Right atrium auricular region (tissue), 2 donors: Measurements from ENCODE around the gene ZCCHC3. TPM values are rescaled to one million over a fixed set of nuclear protein-coding genes. Genes with fewer than 3 reads are reported as not detected.

Experiments used
- DNase-seq: peaks from one replicate; pipeline ENCODE4 v3.0.0-alpha.2; 2019; ENCODE audit warnings: low spot score
- H3K27ac ChIP-seq, 2 donors: fragments of 200-600 bp; sonication (generic); 1 replicate in 1 of 2; 2 replicates in 1 of 2; pipeline ENCODE4 v1.5.1; 2016 to 2019
- H3K27me3 ChIP-seq, 2 donors: fragments of 200-600 bp; sonication (generic); one replicate each; pipeline versions ENCODE4 v1.5.1 to v1.6.0; 2017 to 2019
- H3K36me3 ChIP-seq: fragments of 200-600 bp; sonication (generic); one replicate; pipeline ENCODE4 v1.5.1; 2016
- H3K4me1 ChIP-seq, 2 donors: fragments of 200-600 bp; sonication (generic); one replicate each; pipeline versions ENCODE4 v1.5.1 to v1.6.0; 2017 to 2019
- H3K4me3 ChIP-seq, 2 donors: fragments of 200-600 bp; sonication (generic); 1 replicate in 1 of 2; 2 replicates in 1 of 2; pipeline ENCODE4 v1.5.1; 2017 to 2019; ENCODE audit warnings: mild to moderate bottlenecking in 1 of 2, moderate library complexity in 1 of 2
- H3K9me3 ChIP-seq, 2 donors: fragments of 200-600 bp; sonication (generic); one replicate each; pipeline ENCODE4 v1.5.1; 2019
- CTCF ChIP-seq, 2 donors: fragments of 200-600 bp; sonication (generic); IDR thresholded peaks; one replicate each; pipeline ENCODE4 v1.5.1; 2019; ENCODE audit warnings: antibody characterized with exemption in 2 of 2
- total RNA-seq, 2 donors: library from RNA; depleted of rRNA; stranded (reverse); fragments of >200 nt; gene quantifications; one replicate each; pipeline ENCODE4 v1.1.0, GENCODE V29; 2016

Gene ZCCHC3
- total RNA-seq, 2 donors from 2014 or later, result 10.2 to 14.4 TPM

DNA sequence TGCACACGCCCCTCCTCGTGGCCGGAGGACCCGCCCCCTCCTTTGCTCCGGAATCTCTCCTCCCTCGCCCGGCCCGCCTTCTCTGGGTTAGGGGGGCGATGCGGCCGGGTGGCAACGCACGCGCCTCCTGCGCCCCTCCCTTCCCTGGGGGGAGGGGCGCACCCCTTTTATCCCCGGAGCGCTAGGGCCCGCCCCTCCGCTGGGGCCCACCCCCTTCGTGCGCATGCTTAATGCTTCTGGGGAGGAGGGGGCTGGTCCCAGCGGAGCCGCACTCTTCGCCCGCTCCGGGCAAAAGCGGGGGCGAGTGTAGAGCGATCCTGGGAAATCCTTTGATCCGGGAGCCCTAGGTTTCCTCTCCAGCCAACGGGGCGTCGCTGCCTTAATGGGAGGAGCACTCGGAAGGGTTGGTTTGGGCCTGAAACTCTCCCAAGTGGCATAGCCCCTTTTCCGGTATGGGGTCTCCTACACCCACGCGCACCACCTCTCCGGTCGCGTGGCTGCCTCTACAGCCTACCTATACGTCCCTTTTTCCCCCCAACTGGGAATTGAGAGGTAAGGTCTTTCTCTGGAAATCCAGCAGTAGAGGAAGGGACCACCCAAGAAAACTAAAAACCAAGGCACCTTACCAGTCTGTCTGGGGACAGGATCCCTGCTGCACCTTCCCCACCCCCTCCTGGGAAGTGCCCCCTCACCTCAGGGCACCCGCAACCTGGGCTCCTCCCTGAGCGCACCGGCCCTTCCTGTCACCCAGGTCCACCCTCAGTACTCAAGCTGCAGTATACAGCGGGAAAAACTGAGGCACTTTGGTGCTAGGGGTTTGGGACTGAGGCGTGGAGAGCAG is 30.0 kb downstream of the ZCCHC3 start:
- TF ChIP-seq CTCF (IDR thresholded peaks at IDR 0.05), result no peak
- Histone ChIP-seq H3K36me3 (no peaks in the 10 kb centered on the region), H3K4me1 (peaks cover 0 to 39% of the 10 kb centered on the region in 2 donors), H3K27me3 (no peaks in the 10 kb centered on the region), H3K4me3 (peak overlapping the region; percentile 70 to 73), H3K27ac (peak overlapping the region; percentile 91 to 95), H3K9me3 (no peaks in the 10 kb centered on the region)
- peak; percentile 73 for DNase-seq

DNA sequence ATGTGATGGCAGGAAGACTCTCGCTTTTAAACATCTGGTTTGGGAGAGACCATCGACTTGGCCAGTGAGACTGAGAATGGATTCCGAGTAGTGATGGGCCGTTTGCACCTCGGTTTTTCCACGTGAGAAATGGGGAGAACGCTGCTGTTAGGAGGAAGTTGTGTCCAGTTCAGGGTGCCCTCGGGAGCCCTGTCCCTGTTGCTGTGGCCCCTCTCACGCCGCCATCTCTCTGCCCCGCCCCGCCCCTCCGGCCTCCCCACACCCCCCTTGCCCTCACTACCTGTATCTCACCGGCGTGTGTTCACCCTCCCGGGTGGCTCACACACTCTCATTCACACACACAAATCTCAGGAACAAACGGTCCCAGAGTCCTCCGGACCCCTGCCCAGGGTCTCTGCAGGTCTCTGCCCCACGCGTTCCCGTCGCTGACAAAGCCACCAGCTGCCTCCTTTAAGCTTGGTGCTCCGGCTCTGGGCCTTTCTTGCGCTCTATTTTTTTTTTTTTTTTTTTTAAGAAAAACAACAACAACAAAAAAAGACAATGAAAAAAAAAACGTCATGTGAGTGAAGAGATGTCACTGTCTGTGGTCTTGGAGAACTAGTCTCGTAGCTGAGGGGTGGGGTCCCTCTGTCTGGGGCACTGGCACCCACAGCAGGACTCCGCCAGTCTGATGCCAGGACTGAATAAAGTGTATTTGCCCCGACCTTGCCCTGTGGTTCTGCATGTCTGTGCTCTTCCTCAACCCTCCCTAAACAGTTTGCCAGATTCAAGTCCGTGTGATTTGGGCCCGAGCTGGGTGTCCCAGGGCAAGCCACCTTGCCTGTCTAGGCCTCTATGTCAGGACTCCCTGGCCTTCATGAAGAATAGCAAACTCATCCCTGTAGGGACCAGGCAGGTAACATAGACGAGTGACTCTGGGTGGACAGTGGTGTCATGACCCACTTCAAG is 30.9 kb downstream of the ZCCHC3 start:
- H3K4me1 ChIP-seq, result peaks cover 0 to 39% of the 10 kb centered on the region in 2 donors
- TF ChIP-seq CTCF (IDR thresholded peaks at IDR 0.05), result no peak
- H3K27me3 ChIP-seq, result no peaks in the 10 kb centered on the region
- H3K27ac ChIP-seq, result peak overlapping the region; percentile 91 to 95
- no peaks in the 10 kb centered on the region for H3K36me3 ChIP-seq
- DNase-seq, result no peak
- H3K9me3 ChIP-seq, result no peaks in the 10 kb centered on the region
- peak overlapping the region in 1 of 2 donors; percentile 73 for H3K4me3 ChIP-seq

DNA sequence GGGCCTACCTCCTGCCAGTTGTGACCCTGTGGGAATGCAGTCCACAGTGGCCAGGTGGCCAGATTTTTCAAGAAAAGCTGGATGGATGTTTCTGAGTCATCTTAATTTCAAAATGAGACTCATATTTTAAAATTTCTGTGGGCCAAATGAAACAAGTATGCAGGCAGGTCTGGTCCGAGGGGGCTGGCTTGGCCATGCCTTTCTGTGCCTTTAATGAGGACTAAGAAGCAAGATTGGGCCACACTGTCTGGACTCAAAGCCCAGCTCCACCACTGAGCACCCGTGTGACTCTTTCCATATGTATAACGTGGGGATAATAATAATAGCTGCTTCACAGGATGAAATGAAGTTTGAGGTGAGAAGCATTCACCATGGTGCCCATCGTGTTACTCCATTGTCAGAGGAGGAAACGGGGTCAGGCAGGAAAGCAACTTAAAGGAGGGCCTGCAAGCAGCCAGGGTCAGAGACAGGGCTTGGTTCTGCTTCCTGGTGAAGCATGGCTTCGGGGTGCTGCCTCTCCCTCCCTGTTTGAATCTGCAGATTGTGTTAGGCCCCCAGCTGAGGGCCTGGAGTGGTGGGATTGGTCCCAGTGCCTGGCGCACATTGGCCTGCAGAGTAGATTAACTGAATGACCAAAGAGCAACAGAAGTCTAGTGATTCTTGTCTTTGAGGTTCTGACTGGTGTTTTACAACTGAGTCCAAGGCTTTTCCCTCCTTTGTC is 31.8 kb downstream of the ZCCHC3 start:
- TF ChIP-seq CTCF (IDR thresholded peaks at IDR 0.05), result no peak
- Histone ChIP-seq H3K27ac (peak overlapping the region in 1 of 2 donors; percentile 91), H3K4me3 (no peak overlapping the region), H3K27me3 (no peaks in the 10 kb centered on the region), H3K36me3 (no peaks in the 10 kb centered on the region), H3K9me3 (no peaks in the 10 kb centered on the region), H3K4me1 (peaks cover 0 to 32% of the 10 kb centered on the region in 2 donors)
- DNase-seq, result no peak

DNA sequence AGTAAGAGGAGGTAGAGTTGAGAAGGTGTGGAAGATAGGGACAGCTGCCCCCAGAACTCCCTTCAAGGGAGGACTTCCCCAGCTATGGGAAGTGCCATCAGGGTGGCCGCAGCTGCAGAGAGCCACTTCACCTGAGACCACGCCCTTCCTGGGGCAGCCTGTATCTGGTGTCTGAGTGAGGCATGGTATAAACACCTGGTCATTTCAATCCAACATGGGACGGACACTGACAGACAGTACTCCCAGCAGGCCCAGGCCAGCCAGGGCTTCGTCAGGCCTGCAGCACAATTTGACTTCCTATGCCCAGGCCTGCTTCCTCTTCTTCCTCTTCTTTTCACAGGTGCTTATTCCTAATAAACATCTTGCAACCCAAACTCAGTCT is 32.5 kb downstream of the ZCCHC3 start:
- no peaks in the 10 kb centered on the region for H3K9me3 ChIP-seq
- no peaks in the 10 kb centered on the region for H3K27me3 ChIP-seq
- no peak for TF ChIP-seq CTCF (IDR thresholded peaks at IDR 0.05)
- H3K27ac ChIP-seq, result no peak overlapping the region
- DNase-seq, result no peak
- no peak overlapping the region for H3K4me3 ChIP-seq
- no peaks in the 10 kb centered on the region for H3K36me3 ChIP-seq
- H3K4me1 ChIP-seq, result peaks cover 0 to 31% of the 10 kb centered on the region in 2 donors
